ENCODE data around the gene GSG1L.
A peak's percentile ranks its signal among the peaks of the same experiment; 100 is the strongest.

The GSG1L gene

DNA sequence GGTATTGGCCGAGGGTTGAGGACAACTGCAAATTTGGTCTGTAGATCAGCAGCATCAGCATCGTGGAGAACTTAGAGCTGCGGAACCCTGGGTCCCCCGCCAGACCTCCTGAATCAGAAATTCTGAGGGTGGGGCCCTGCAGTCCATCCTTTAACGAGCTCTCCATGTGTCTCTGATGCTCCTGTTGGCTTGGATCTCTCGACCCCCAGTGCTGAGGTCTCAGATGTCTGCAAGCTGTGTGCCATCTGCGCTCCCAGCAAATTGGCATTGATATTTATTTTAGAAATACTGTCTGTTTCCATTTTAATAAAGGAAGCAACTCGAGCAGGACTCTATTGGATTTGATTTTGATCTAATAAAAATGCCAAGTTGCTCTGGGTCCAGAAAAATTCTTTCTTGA, 263.6 kb downstream of the GSG1L start:
- TF ChIP-seq SP1 (IDR thresholded peaks at IDR 0.05) (no peak), ARNT (IDR thresholded peaks at IDR 0.05) (no peak), ELF4 (IDR thresholded peaks at IDR 0.05) (no peak)
- no peak for DNase-seq (ENCODE audit: extremely low spot score)
- CTCF ChIA-PET = no interaction called here

GRCh38 chr16:27798241-27798640, 265.3 kb downstream of the GSG1L start:
- CTCF ChIA-PET = no interaction called here
- DNase-seq (ENCODE audit: extremely low spot score) = no peak
- no peak for TF ChIP-seq FOXA1 (IDR thresholded peaks at IDR 0.05)
- POLR2A ChIA-PET = no interaction called here

More for the DNA sequence above, 263.6 kb downstream of the GSG1L start:
- POLR2A ChIA-PET = no interaction called here

- ChIA-PET CTCF (no interaction called here), POLR2A (no interaction called here)
- DNase-seq (ENCODE audit: extremely low spot score) = peak; percentile 44
- TF ChIP-seq CTBP1 (IDR thresholded peaks at IDR 0.05; ENCODE audit: borderline replicate concordance) = no peak
- TF ChIP-seq LEF1 (IDR thresholded peaks at IDR 0.05; ENCODE audit: borderline replicate concordance) = no peak
- TF ChIP-seq FOXA1 (IDR thresholded peaks at IDR 0.05) = no peak
- TF ChIP-seq PKNOX1 (IDR thresholded peaks at IDR 0.05) = no peak
- no peak for TF ChIP-seq TARDBP (IDR thresholded peaks at IDR 0.05)
- no peak for TF ChIP-seq FOXM1 (IDR thresholded peaks at IDR 0.05; ENCODE audit: borderline replicate concordance)
- no peak for TF ChIP-seq SP1 (IDR thresholded peaks at IDR 0.05)
- TF ChIP-seq ZNF384 (IDR thresholded peaks at IDR 0.05) = no peak
- TF ChIP-seq L3MBTL2 (conservative IDR thresholded peaks at IDR 0.05) = no peak
- no peak for TF ChIP-seq NFRKB (IDR thresholded peaks at IDR 0.05)
- no peak for TF ChIP-seq SUZ12 (IDR thresholded peaks at IDR 0.05)
- no peak for TF ChIP-seq BHLHE40 (IDR thresholded peaks at IDR 0.05; ENCODE audit: borderline replicate concordance)
- no peak for TF ChIP-seq FOXK2 (IDR thresholded peaks at IDR 0.05)
- TF ChIP-seq ARNT (IDR thresholded peaks at IDR 0.05) = no peak
- no peak for TF ChIP-seq HDGF (IDR thresholded peaks at IDR 0.05; ENCODE audit: borderline replicate concordance)
- TF ChIP-seq ELF4 (IDR thresholded peaks at IDR 0.05) = no peak
Measured at GRCh38 chr16:27795992-27796614, 267.4 kb downstream of the GSG1L start.

DNA sequence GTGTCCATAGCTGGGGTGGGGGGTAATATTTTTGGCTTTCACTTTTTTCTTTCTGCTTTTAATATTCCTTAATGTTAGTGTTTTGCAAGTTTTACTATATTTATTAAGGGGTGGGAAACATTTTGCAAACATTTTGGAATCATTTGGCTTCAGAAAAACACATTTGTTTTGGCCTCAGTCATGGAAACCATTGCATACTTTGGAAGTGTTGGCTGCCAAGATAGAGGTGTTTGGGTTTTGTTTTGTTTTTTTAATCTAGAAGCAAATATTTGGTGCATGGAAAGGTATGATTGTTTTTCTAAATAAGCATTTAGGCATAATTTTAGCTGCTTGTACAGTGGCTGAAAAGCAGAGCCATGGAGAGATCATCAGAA, 270.3 kb downstream of the GSG1L start:
- no peak for TF ChIP-seq CTBP1 (IDR thresholded peaks at IDR 0.05; ENCODE audit: borderline replicate concordance)
- TF ChIP-seq ZNF384 (IDR thresholded peaks at IDR 0.05) = no peak
- no peak for TF ChIP-seq FOXK2 (IDR thresholded peaks at IDR 0.05)
- no peak for TF ChIP-seq TARDBP (IDR thresholded peaks at IDR 0.05)
- TF ChIP-seq BHLHE40 (IDR thresholded peaks at IDR 0.05; ENCODE audit: borderline replicate concordance) = no peak
- POLR2A ChIA-PET = no interaction called here
- DNase-seq (ENCODE audit: extremely low spot score) = no peak
- CTCF ChIA-PET = no interaction called here

DNA sequence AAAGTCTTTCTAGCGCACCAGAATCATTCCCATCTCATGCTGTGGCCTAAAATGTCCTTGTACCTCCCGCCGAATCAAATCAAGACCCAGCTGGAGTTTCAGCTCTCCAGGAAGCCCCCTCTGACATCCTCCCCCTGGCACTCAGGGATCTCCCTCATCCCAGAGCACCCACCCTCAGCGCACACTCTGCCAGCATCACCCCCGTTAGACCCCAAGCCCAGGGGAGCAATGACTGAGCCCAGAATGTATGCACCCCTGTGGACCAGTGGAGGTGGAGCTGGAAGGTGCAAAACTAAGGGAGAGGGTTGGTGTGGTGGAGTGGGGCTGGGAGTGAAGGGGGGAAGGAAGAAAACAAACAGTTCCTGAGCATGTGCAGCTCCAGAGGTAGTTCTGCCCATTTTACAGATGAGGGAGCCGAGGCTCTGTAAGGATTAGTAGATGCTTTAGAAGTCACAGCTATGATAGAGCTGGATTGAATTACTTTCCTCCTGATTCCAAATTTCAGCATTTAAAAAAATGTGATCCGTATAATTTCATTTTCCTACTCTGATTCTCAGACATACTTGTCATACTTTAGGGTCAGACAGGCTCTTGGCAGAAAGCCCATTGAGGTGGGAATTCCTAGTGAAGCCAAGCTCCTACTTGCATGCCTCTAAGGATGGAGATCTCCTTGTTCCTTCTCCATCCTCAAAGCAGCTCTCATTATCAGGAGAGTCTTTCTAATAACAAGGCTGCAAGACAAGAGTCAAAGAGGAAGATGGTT, 270.8 kb downstream of the GSG1L start:
- TF ChIP-seq FOXK2 (IDR thresholded peaks at IDR 0.05) (no peak), NFRKB (IDR thresholded peaks at IDR 0.05) (no peak), ELF4 (IDR thresholded peaks at IDR 0.05) (no peak)
- POLR2A ChIA-PET = no interaction called here
- CTCF ChIA-PET = no interaction called here
- no peak for DNase-seq (ENCODE audit: extremely low spot score)

DNA sequence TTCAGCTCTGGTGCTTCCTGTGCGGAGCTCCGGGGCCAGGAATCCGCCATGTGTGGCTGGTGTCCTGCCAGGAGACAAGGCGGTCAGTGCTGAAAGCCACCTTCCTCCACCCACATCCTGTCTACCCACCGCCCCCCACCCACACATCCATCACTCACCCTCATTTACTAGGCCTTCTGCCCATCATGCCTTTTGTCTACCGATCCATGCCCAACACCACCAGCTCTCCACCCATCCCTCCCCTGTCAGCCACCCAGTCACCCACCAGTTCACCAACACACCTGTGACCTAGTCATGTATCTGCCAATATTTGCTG, 272.2 kb downstream of the GSG1L start:
- TF ChIP-seq SP1 (IDR thresholded peaks at IDR 0.05) (no peak), PKNOX1 (IDR thresholded peaks at IDR 0.05) (no peak), LEF1 (IDR thresholded peaks at IDR 0.05; ENCODE audit: borderline replicate concordance) (no peak), ELF4 (IDR thresholded peaks at IDR 0.05) (no peak), HDGF (IDR thresholded peaks at IDR 0.05; ENCODE audit: borderline replicate concordance) (no peak), L3MBTL2 (conservative IDR thresholded peaks at IDR 0.05) (no peak), NFRKB (IDR thresholded peaks at IDR 0.05) (no peak)
- no peak for DNase-seq (ENCODE audit: extremely low spot score)
- CTCF ChIA-PET = no interaction called here
- POLR2A ChIA-PET = no interaction called here

GRCh38 chr16:27790546-27791403, 272.7 kb downstream of the GSG1L start:
- ChIA-PET CTCF (no interaction called here), POLR2A (no interaction called here)
- no peak for DNase-seq (ENCODE audit: extremely low spot score)
- TF ChIP-seq TARDBP (IDR thresholded peaks at IDR 0.05) = no peak
- no peak for TF ChIP-seq CTBP1 (IDR thresholded peaks at IDR 0.05; ENCODE audit: borderline replicate concordance)
